Naive B cell (primary cell): ENCODE measurements around the gene ZNF619. TPM values are rescaled to one million over a fixed set of nuclear protein-coding genes. Genes with fewer than 3 reads are reported as not detected.
"Not testable (repeated sequence)": the region's sequence is repeated elsewhere in the genome, so short reads cannot be mapped to it uniquely, and the experiment has no call there.

ENCODE experiments used
- ATAC-seq, 2 donors: fragments of 150-1000 bp; cut with Tn5 transposase; 2 replicates each; pipeline ENCODE4 v1.10.0; 2021; ENCODE audit warnings: low read depth in 2 of 2, mild to moderate bottlenecking in 2 of 2, moderate library complexity in 2 of 2
- DNase-seq: peaks from one replicate; pipeline ENCODE4 v3.0.0; 2022
- H3K27ac Mint-ChIP-seq, 6 donors: one replicate each; pipeline ENCODE4 v1.8.0; 2020 to 2022; ENCODE audit warnings: mild to moderate bottlenecking in 6 of 6, mixed read lengths in 6 of 6, moderate library complexity in 5 of 6, inconsistent platforms in 2 of 6
- H3K27me3 Mint-ChIP-seq, 3 donors: one replicate each; pipeline ENCODE4 v1.8.0; 2021 to 2022; ENCODE audit warnings: mixed read lengths in 3 of 3, mild to moderate bottlenecking in 1 of 3
- H3K36me3 Mint-ChIP-seq, 2 donors: one replicate each; pipeline ENCODE4 v1.8.0; 2020 to 2022; ENCODE audit warnings: mixed read lengths in 2 of 2, inconsistent platforms in 1 of 2, mild to moderate bottlenecking in 1 of 2
- H3K4me1 Mint-ChIP-seq, 3 donors: one replicate each; pipeline ENCODE4 v1.8.0; 2020 to 2022; ENCODE audit warnings: mixed read lengths in 3 of 3, inconsistent platforms in 1 of 3, mild to moderate bottlenecking in 1 of 3, moderate library complexity in 1 of 3
- H3K4me3 Mint-ChIP-seq, 8 donors: one replicate each; pipeline ENCODE4 v1.8.0; 2020 to 2022; ENCODE audit warnings: mild to moderate bottlenecking in 8 of 8, mixed read lengths in 8 of 8, moderate library complexity in 8 of 8, inconsistent platforms in 2 of 8
- H3K9me3 Mint-ChIP-seq, 7 donors: one replicate each; pipeline ENCODE4 v1.8.0; 2020 to 2022; ENCODE audit warnings: mixed read lengths in 7 of 7, mild to moderate bottlenecking in 5 of 7, inconsistent platforms in 2 of 7, moderate library complexity in 1 of 7
- polyA plus RNA-seq, 6 donors: library from polyadenylated mRNA; unstranded; fragments of 300-500 nt; fragmentation: Illumina TruSeq; gene quantifications; one replicate each; pipeline ENCODE4 v1.2.3, GENCODE V29; 2021; ENCODE audit warnings: low read depth in 6 of 6

The ZNF619 gene
- polyA plus RNA-seq, 6 donors from 2014 or later = 3.7 to 9.1 (median 5.6) TPM; not detected in 1

- H3K9me3 Mint-ChIP-seq = peaks cover 0 to 4% (median 0%) of the 10 kb centered on the region in 7 donors
- H3K36me3 Mint-ChIP-seq = peaks cover 0 to 11% of the 10 kb centered on the region in 2 donors
- ATAC-seq (no peak), DNase-seq (no peak)
- peak overlapping the region; percentile 87 to 97 (median 93) for H3K4me3 Mint-ChIP-seq
- peaks cover 28 to 57% (median 34%) of the 10 kb centered on the region in 3 donors for H3K4me1 Mint-ChIP-seq
- H3K27me3 Mint-ChIP-seq = no peaks in the 10 kb centered on the region
- peak overlapping the region; percentile 95 to 99 (median 98) for H3K27ac Mint-ChIP-seq
Measured at GRCh38 chr3:40456279-40456939, 20.5 kb upstream of the ZNF619 start.

- H3K27me3 Mint-ChIP-seq = no peaks in the 10 kb centered on the region
- ATAC-seq (peak; percentile 69 to 70), DNase-seq (peak; percentile 93)
- H3K4me3 Mint-ChIP-seq = peak within 1 kb of the TSS; percentile 87 to 97 (median 93)
- H3K27ac Mint-ChIP-seq = peak within 1 kb of the TSS; percentile 95 to 99 (median 98)
- H3K4me1 Mint-ChIP-seq = peaks cover 25 to 59% (median 31%) of the 10 kb centered on the region in 3 donors
- peaks cover 0 to 15% of the 10 kb centered on the region in 2 donors for H3K36me3 Mint-ChIP-seq
- H3K9me3 Mint-ChIP-seq = peaks cover 0 to 4% (median 0%) of the 10 kb centered on the region in 7 donors
Measured at GRCh38 chr3:40456940-40457823, 19.7 kb upstream of the ZNF619 start, which contains the start of gene RPL14. TSS of gene RPL14 (plus strand) at chr3:40457339. CDS start at chr3:40457472, 133 bp downstream.

- peaks cover 19 to 46% (median 24%) of the 10 kb centered on the region in 3 donors for H3K4me1 Mint-ChIP-seq
- no peak for DNase-seq
Measured at GRCh38 chr3:40458473-40458872, 18.4 kb upstream of the ZNF619 start.

GRCh38 chr3:40460481-40460880, 16.4 kb upstream of the ZNF619 start:
- Mint-ChIP-seq H3K4me1 (peaks cover 23 to 41% (median 28%) of the 10 kb centered on the region in 3 donors), H3K27ac (peak overlapping the region in 1 of 6 donors; percentile 21), H3K4me3 (peak overlapping the region in 1 of 8 donors; percentile 24), H3K36me3 (peaks cover 0 to 15% of the 10 kb centered on the region in 2 donors)
- H3K9me3 Mint-ChIP-seq, ATAC-seq, H3K27me3 Mint-ChIP-seq, DNase-seq: not testable (repeated sequence)

More at GRCh38 chr3:40458473-40458872, 18.4 kb upstream of the ZNF619 start:
- ATAC-seq = no peak
- peak overlapping the region; percentile 41 to 97 (median 88) for H3K4me3 Mint-ChIP-seq
- H3K27me3 Mint-ChIP-seq = no peaks in the 10 kb centered on the region
- H3K9me3 Mint-ChIP-seq = peaks cover 0 to 4% (median 0%) of the 10 kb centered on the region in 7 donors
- peak overlapping the region in 4 of 6 donors; percentile 65 to 97 (median 91) for H3K27ac Mint-ChIP-seq
- peaks cover 0 to 15% of the 10 kb centered on the region in 2 donors for H3K36me3 Mint-ChIP-seq

- H3K27ac Mint-ChIP-seq = peak overlapping the region in 1 of 6 donors; percentile 54
- peaks cover 0 to 15% of the 10 kb centered on the region in 2 donors for H3K36me3 Mint-ChIP-seq
- DNase-seq (no peak), ATAC-seq (no peak)
- peaks cover 0 to 4% (median 0%) of the 10 kb centered on the region in 7 donors for H3K9me3 Mint-ChIP-seq
- H3K27me3 Mint-ChIP-seq = no peaks in the 10 kb centered on the region
- H3K4me3 Mint-ChIP-seq = peak overlapping the region in 1 of 8 donors; percentile 59
- peaks cover 22 to 38% (median 28%) of the 10 kb centered on the region in 3 donors for H3K4me1 Mint-ChIP-seq
Measured at GRCh38 chr3:40461161-40461560, 15.8 kb upstream of the ZNF619 start.

GRCh38 chr3:40462838-40463237, 14.1 kb upstream of the ZNF619 start:
- not testable (repeated sequence) for DNase-seq, H3K27me3 Mint-ChIP-seq, H3K27ac Mint-ChIP-seq, ATAC-seq, H3K9me3 Mint-ChIP-seq
- H3K4me3 Mint-ChIP-seq = peak overlapping the region in 1 of 8 donors; percentile 30
- H3K4me1 Mint-ChIP-seq = peaks cover 16 to 25% (median 16%) of the 10 kb centered on the region in 3 donors
- peaks cover 0 to 11% of the 10 kb centered on the region in 2 donors for H3K36me3 Mint-ChIP-seq

- ATAC-seq = no peak
- no peaks in the 10 kb centered on the region for H3K9me3 Mint-ChIP-seq
- DNase-seq = no peak
- no peak overlapping the region for H3K27ac Mint-ChIP-seq
- peaks cover 8 to 17% (median 9%) of the 10 kb centered on the region in 3 donors for H3K4me1 Mint-ChIP-seq
- H3K36me3 Mint-ChIP-seq = peaks cover 0 to 11% of the 10 kb centered on the region in 2 donors
- no peaks in the 10 kb centered on the region for H3K27me3 Mint-ChIP-seq
- H3K4me3 Mint-ChIP-seq = no peak overlapping the region
Measured at GRCh38 chr3:40463579-40463978, 13.3 kb upstream of the ZNF619 start.

- Mint-ChIP-seq H3K27ac (peak overlapping the region in 4 of 6 donors; percentile 30 to 58 (median 42)), H3K4me1 (peaks cover 8 to 11% (median 8%) of the 10 kb centered on the region in 3 donors), H3K4me3 (no peak overlapping the region), H3K36me3 (peaks cover 0 to 11% of the 10 kb centered on the region in 2 donors), H3K27me3 (no peaks in the 10 kb centered on the region), H3K9me3 (no peaks in the 10 kb centered on the region)
- no peak for ATAC-seq
- no peak for DNase-seq
Measured at GRCh38 chr3:40464339-40465110, 12.4 kb upstream of the ZNF619 start.

- Mint-ChIP-seq H3K27me3 (no peaks in the 10 kb centered on the region), H3K4me1 (peaks cover 8 to 11% (median 8%) of the 10 kb centered on the region in 3 donors), H3K36me3 (peaks cover 0 to 11% of the 10 kb centered on the region in 2 donors), H3K27ac (peak overlapping the region in 3 of 6 donors; percentile 21 to 40 (median 35)), H3K4me3 (no peak overlapping the region), H3K9me3 (no peaks in the 10 kb centered on the region)
- ATAC-seq = no peak
- no peak for DNase-seq
Measured at GRCh38 chr3:40465111-40465407, 11.9 kb upstream of the ZNF619 start.

- Mint-ChIP-seq H3K36me3 (peaks cover 0 to 11% of the 10 kb centered on the region in 2 donors), H3K27me3 (no peaks in the 10 kb centered on the region), H3K9me3 (no peaks in the 10 kb centered on the region)
Measured at GRCh38 chr3:40465456-40465855, 11.5 kb upstream of the ZNF619 start.

GRCh38 chr3:40468018-40468417, 8.9 kb upstream of the ZNF619 start:
- Mint-ChIP-seq H3K27me3 (no peaks in the 10 kb centered on the region), H3K4me3 (no peak overlapping the region), H3K4me1 (peaks cover 3 to 8% (median 8%) of the 10 kb centered on the region in 3 donors), H3K9me3 (no peaks in the 10 kb centered on the region), H3K27ac (peak overlapping the region in 1 of 6 donors; percentile 9), H3K36me3 (no peaks in the 10 kb centered on the region)
- no peak for DNase-seq
- no peak for ATAC-seq

More at GRCh38 chr3:40465456-40465855, 11.5 kb upstream of the ZNF619 start:
- H3K4me1 Mint-ChIP-seq = peaks cover 8 to 11% (median 8%) of the 10 kb centered on the region in 3 donors
- DNase-seq (no peak), ATAC-seq (no peak)
- H3K27ac Mint-ChIP-seq = peak overlapping the region in 2 of 6 donors; percentile 35 to 40
- no peak overlapping the region for H3K4me3 Mint-ChIP-seq

GRCh38 chr3:40470701-40471100, 6.2 kb upstream of the ZNF619 start:
- Mint-ChIP-seq H3K36me3 (no peaks in the 10 kb centered on the region), H3K4me1 (peaks cover 0 to 3% (median 0%) of the 10 kb centered on the region in 3 donors)
- no peak for DNase-seq

More at GRCh38 chr3:40470701-40471100, 6.2 kb upstream of the ZNF619 start:
- Mint-ChIP-seq H3K4me3 (no peak overlapping the region), H3K9me3 (no peaks in the 10 kb centered on the region), H3K27me3 (no peaks in the 10 kb centered on the region), H3K27ac (no peak overlapping the region)
- no peak for ATAC-seq
